Liver (tissue), 3 donors: ENCODE results near the gene POLN.

Experiments used
- CTCF ChIP-seq: fragments of 150-350 bp; IDR thresholded peaks from 2 replicates; pipeline ENCODE4 v1.5.1; 2017; ENCODE audit warnings: improper control_type of control experiment, low read depth, low read length; ENCODE audit not compliant: missing input control
- EGR1 ChIP-seq, 2 donors: IDR thresholded peaks; 2 replicates each; pipeline ENCODE4 v1.6.1; 2016 to 2018; ENCODE audit warnings: antibody characterized with exemption in 2 of 2, low read depth in 2 of 2
- FOXA2 ChIP-seq: IDR thresholded peaks from 2 replicates; pipeline ENCODE4 v1.6.1; 2016; ENCODE audit warnings: antibody characterized with exemption
- GABPA ChIP-seq, 2 donors: IDR thresholded peaks in 1 of 2; conservative IDR thresholded peaks in 1 of 2; 2 replicates each; pipeline ENCODE4 v1.6.1; 2016; ENCODE audit warnings: antibody characterized with exemption in 2 of 2, mild to moderate bottlenecking in 1 of 2, moderate library complexity in 1 of 2
- HNF4A ChIP-seq, 2 donors: conservative IDR thresholded peaks; 2 replicates each; pipeline ENCODE4 v1.6.1; 2016; ENCODE audit warnings: antibody characterized with exemption in 2 of 2, mild to moderate bottlenecking in 2 of 2
- HNF4G ChIP-seq: IDR thresholded peaks from 2 replicates; pipeline ENCODE4 v1.6.1; 2016; ENCODE audit warnings: antibody characterized with exemption
- JUND ChIP-seq, 2 donors: IDR thresholded peaks; 2 replicates each; pipeline ENCODE4 v1.6.1; 2016; ENCODE audit warnings: antibody characterized with exemption in 2 of 2
- MAX ChIP-seq: IDR thresholded peaks from 2 replicates; pipeline ENCODE4 v1.6.1; 2016; ENCODE audit warnings: antibody characterized with exemption
- RAD21 ChIP-seq, 2 donors: IDR thresholded peaks; 2 replicates each; pipeline ENCODE4 v1.6.1; 2016; ENCODE audit warnings: antibody characterized with exemption in 2 of 2, mild to moderate bottlenecking in 2 of 2
- RXRA ChIP-seq, 2 donors: IDR thresholded peaks; 2 replicates each; pipeline ENCODE4 v1.6.1; 2017 to 2018; ENCODE audit warnings: antibody characterized with exemption in 2 of 2, mild to moderate bottlenecking in 1 of 2
- TAF1 ChIP-seq: conservative IDR thresholded peaks from 2 replicates; pipeline ENCODE4 v1.6.1; 2016; ENCODE audit warnings: antibody characterized with exemption, mild to moderate bottlenecking
- YY1 ChIP-seq: IDR thresholded peaks from 2 replicates; pipeline ENCODE4 v1.6.1; 2016; ENCODE audit warnings: antibody characterized with exemption, mild to moderate bottlenecking
- TF ChIP-seq, protein P1 (sequence below): IDR thresholded peaks from 2 replicates; pipeline ENCODE4 v1.6.1; 2016; ENCODE audit warnings: antibody characterized with exemption, mild to moderate bottlenecking
- TF ChIP-seq, protein P2 (sequence below): IDR thresholded peaks from 2 replicates; pipeline ENCODE4 v1.6.1; 2016; ENCODE audit warnings: antibody characterized with exemption
- donor health status: healthy.
- donor health status: healthy.

- TF ChIP-seq, protein P1, sequence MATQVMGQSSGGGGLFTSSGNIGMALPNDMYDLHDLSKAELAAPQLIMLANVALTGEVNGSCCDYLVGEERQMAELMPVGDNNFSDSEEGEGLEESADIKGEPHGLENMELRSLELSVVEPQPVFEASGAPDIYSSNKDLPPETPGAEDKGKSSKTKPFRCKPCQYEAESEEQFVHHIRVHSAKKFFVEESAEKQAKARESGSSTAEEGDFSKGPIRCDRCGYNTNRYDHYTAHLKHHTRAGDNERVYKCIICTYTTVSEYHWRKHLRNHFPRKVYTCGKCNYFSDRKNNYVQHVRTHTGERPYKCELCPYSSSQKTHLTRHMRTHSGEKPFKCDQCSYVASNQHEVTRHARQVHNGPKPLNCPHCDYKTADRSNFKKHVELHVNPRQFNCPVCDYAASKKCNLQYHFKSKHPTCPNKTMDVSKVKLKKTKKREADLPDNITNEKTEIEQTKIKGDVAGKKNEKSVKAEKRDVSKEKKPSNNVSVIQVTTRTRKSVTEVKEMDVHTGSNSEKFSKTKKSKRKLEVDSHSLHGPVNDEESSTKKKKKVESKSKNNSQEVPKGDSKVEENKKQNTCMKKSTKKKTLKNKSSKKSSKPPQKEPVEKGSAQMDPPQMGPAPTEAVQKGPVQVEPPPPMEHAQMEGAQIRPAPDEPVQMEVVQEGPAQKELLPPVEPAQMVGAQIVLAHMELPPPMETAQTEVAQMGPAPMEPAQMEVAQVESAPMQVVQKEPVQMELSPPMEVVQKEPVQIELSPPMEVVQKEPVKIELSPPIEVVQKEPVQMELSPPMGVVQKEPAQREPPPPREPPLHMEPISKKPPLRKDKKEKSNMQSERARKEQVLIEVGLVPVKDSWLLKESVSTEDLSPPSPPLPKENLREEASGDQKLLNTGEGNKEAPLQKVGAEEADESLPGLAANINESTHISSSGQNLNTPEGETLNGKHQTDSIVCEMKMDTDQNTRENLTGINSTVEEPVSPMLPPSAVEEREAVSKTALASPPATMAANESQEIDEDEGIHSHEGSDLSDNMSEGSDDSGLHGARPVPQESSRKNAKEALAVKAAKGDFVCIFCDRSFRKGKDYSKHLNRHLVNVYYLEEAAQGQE: no peak
- TF ChIP-seq CTCF: no peak
- TF ChIP-seq RAD21 (IDR thresholded peaks at IDR 0.05): no peak
- TF ChIP-seq MAX: no peak
- no peak for TF ChIP-seq JUND (IDR thresholded peaks at IDR 0.05)
- TF ChIP-seq TAF1: no peak
- no peak for TF ChIP-seq HNF4G
- no peak for TF ChIP-seq YY1
- no peak for TF ChIP-seq GABPA (IDR thresholded peaks at IDR 0.05 in 1 of 2, conservative IDR thresholded peaks at IDR 0.05 in 1 of 2)
- TF ChIP-seq HNF4A (conservative IDR thresholded peaks at IDR 0.05): no peak
- no peak for TF ChIP-seq EGR1 (IDR thresholded peaks at IDR 0.05; ENCODE audit: low read depth in 2 of 2)
- TF ChIP-seq, protein P2, sequence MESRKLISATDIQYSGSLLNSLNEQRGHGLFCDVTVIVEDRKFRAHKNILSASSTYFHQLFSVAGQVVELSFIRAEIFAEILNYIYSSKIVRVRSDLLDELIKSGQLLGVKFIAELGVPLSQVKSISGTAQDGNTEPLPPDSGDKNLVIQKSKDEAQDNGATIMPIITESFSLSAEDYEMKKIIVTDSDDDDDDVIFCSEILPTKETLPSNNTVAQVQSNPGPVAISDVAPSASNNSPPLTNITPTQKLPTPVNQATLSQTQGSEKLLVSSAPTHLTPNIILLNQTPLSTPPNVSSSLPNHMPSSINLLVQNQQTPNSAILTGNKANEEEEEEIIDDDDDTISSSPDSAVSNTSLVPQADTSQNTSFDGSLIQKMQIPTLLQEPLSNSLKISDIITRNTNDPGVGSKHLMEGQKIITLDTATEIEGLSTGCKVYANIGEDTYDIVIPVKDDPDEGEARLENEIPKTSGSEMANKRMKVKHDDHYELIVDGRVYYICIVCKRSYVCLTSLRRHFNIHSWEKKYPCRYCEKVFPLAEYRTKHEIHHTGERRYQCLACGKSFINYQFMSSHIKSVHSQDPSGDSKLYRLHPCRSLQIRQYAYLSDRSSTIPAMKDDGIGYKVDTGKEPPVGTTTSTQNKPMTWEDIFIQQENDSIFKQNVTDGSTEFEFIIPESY: no peak
- TF ChIP-seq RXRA (IDR thresholded peaks at IDR 0.05): no peak
- TF ChIP-seq FOXA2: no peak
Measured at GRCh38 chr4:2267841-2268240, 25.9 kb upstream of the POLN start.
